Measurements from ENCODE around the gene EIF3D. TPM values are rescaled to one million over a fixed set of nuclear protein-coding genes. Genes with fewer than 3 reads are reported as not detected.

EIF3D gene
- total RNA-seq, 1 donor from 2014 or later: 164 TPM

GRCh38 chr22:36475341-36475740 is 53.6 kb downstream of the EIF3D start:
- DNase-seq (ENCODE audit: low spot score, unreplicated experiment): no peak
- Mint-ChIP-seq H3K4me1 (ENCODE audit: low read depth) (peaks cover 2% of the 10 kb centered on the region), H3K36me3 (ENCODE audit: insufficient read depth) (peaks cover 20% of the 10 kb centered on the region), H3K27ac (no peak overlapping the region), H3K27me3 (no peaks in the 10 kb centered on the region), H3K9me3 (ENCODE audit: low read depth) (no peaks in the 10 kb centered on the region), H3K4me3 (ENCODE audit: low read depth) (no peak overlapping the region)
- TF ChIP-seq CTCF (IDR thresholded peaks at IDR 0.05; ENCODE audit: unreplicated experiment): no peak

GRCh38 chr22:36472689-36473088 is 56.3 kb downstream of the EIF3D start:
- TF ChIP-seq CTCF (IDR thresholded peaks at IDR 0.05; ENCODE audit: unreplicated experiment): no peak
- Mint-ChIP-seq H3K4me3 (ENCODE audit: low read depth) (no peak overlapping the region), H3K9me3 (ENCODE audit: low read depth) (no peaks in the 10 kb centered on the region), H3K27me3 (no peaks in the 10 kb centered on the region), H3K27ac (no peak overlapping the region), H3K36me3 (ENCODE audit: insufficient read depth) (peaks cover 17% of the 10 kb centered on the region), H3K4me1 (ENCODE audit: low read depth) (no peaks in the 10 kb centered on the region)
- no peak for DNase-seq (ENCODE audit: low spot score, unreplicated experiment)

GRCh38 chr22:36471341-36471821 is 57.6 kb downstream of the EIF3D start:
- Mint-ChIP-seq H3K9me3 (ENCODE audit: low read depth) (no peaks in the 10 kb centered on the region), H3K4me3 (ENCODE audit: low read depth) (no peak overlapping the region), H3K27me3 (no peaks in the 10 kb centered on the region), H3K27ac (no peak overlapping the region), H3K4me1 (ENCODE audit: low read depth) (no peaks in the 10 kb centered on the region), H3K36me3 (ENCODE audit: insufficient read depth) (peaks cover 9% of the 10 kb centered on the region)
- DNase-seq (ENCODE audit: low spot score, unreplicated experiment): no peak
- no peak for TF ChIP-seq CTCF (IDR thresholded peaks at IDR 0.05; ENCODE audit: unreplicated experiment)

- H3K27ac Mint-ChIP-seq: no peak overlapping the region
- no peak for TF ChIP-seq CTCF (IDR thresholded peaks at IDR 0.05; ENCODE audit: unreplicated experiment)
- no peaks in the 10 kb centered on the region for H3K27me3 Mint-ChIP-seq
- H3K4me1 Mint-ChIP-seq (ENCODE audit: low read depth): no peaks in the 10 kb centered on the region
- H3K4me3 Mint-ChIP-seq (ENCODE audit: low read depth): no peak overlapping the region
- H3K9me3 Mint-ChIP-seq (ENCODE audit: low read depth): no peaks in the 10 kb centered on the region
- peaks cover 7% of the 10 kb centered on the region for H3K36me3 Mint-ChIP-seq (ENCODE audit: insufficient read depth)
- no peak for DNase-seq (ENCODE audit: low spot score, unreplicated experiment)
These were observed 58.0 kb downstream of the EIF3D start for GRCh38 chr22:36470994-36471331.

- Mint-ChIP-seq H3K4me1 (ENCODE audit: low read depth) (no peaks in the 10 kb centered on the region), H3K36me3 (ENCODE audit: insufficient read depth) (peaks cover 2% of the 10 kb centered on the region), H3K9me3 (ENCODE audit: low read depth) (no peaks in the 10 kb centered on the region), H3K27me3 (no peaks in the 10 kb centered on the region), H3K4me3 (ENCODE audit: low read depth) (no peak overlapping the region), H3K27ac (peak overlapping the region; percentile 79)
- TF ChIP-seq CTCF (IDR thresholded peaks at IDR 0.05; ENCODE audit: unreplicated experiment): peak; percentile 94
- DNase-seq (ENCODE audit: low spot score, unreplicated experiment): peak; percentile 69
These were observed 58.6 kb downstream of the EIF3D start for GRCh38 chr22:36470162-36470993.

Data from progenitor cell of endocrine pancreas (in vitro differentiated cells).